Measurements from ENCODE around the gene ZBTB33.

GRCh38 chrX:120251471-120252011, 929 bp downstream of the ZBTB33 start:
- TF ChIP-seq CTCF (IDR thresholded peaks at IDR 0.05 in 8 of 11, conservative IDR thresholded peaks at IDR 0.05 in 3 of 11) (no peak), POLR2A (IDR thresholded peaks at IDR 0.05) (no peak)
